Left lobe of liver (tissue), 2 donors: ENCODE data around the gene SGMS1. TPM values are rescaled to one million over a fixed set of nuclear protein-coding genes. Genes with fewer than 3 reads are reported as not detected.
"Not testable (repeated sequence)": the region's sequence is repeated elsewhere in the genome, so short reads cannot be mapped to it uniquely, and the experiment has no call there.

Experiments
- ATAC-seq: fragments of 200-7000 bp; cut with Tn5 transposase; one replicate; pipeline ENCODE4 v1.9.1; 2020; ENCODE audit warnings: mild to moderate bottlenecking, moderate library complexity
- DNase-seq: peaks from one replicate; pipeline ENCODE4 v3.0.0-alpha.2; 2020; ENCODE audit warnings: low spot score
- total RNA-seq: library from RNA; stranded (reverse); gene quantifications from one replicate; pipeline ENCODE4 v1.2.1, GENCODE V29; 2021
- donor health status: DM: no; HTN: no; CAD: no; lungs with moderate emphysema.
- donor health status: DM: no; HTN: yes; CAD: no.

Gene SGMS1
- 17.4 TPM for total RNA-seq

GRCh38 chr10:50623663-50624412, at the start of gene SGMS1:
Gene SGMS1 (minus strand): TSS chr10:50623956. CDS start chr10:50344114, 279,842 bp downstream.
- peak; percentile 90 for DNase-seq
- peak; percentile 68 for ATAC-seq

GRCh38 chr10:50672152-50672551, 48.4 kb upstream of the SGMS1 start:
- ATAC-seq, DNase-seq: not testable (repeated sequence)

- not testable (repeated sequence) for DNase-seq, ATAC-seq
Observed at GRCh38 chr10:50671645-50672044, 47.9 kb upstream of the SGMS1 start.

- DNase-seq, ATAC-seq: not testable (repeated sequence)
Observed at GRCh38 chr10:50669957-50670356, 46.2 kb upstream of the SGMS1 start.

GRCh38 chr10:50667353-50667752, 43.6 kb upstream of the SGMS1 start:
- DNase-seq, ATAC-seq: not testable (repeated sequence)

GRCh38 chr10:50662420-50662819, 38.7 kb upstream of the SGMS1 start:
- ATAC-seq, DNase-seq: not testable (repeated sequence)

GRCh38 chr10:50661563-50661962, 37.8 kb upstream of the SGMS1 start:
- not testable (repeated sequence) for ATAC-seq, DNase-seq

GRCh38 chr10:50659865-50660730, 36.3 kb upstream of the SGMS1 start:
- DNase-seq: not testable (repeated sequence)

GRCh38 chr10:50659016-50659864, 35.5 kb upstream of the SGMS1 start:
- ATAC-seq, DNase-seq: not testable (repeated sequence)

More at GRCh38 chr10:50659865-50660730, 36.3 kb upstream of the SGMS1 start:
- ATAC-seq: peak; percentile 94

- ATAC-seq (no peak), DNase-seq (no peak)
Observed at GRCh38 chr10:50658165-50658564, 34.4 kb upstream of the SGMS1 start.

- no peak for DNase-seq
- ATAC-seq: peak; percentile 42
Observed at GRCh38 chr10:50653758-50654157, 30.0 kb upstream of the SGMS1 start.

- no peak for DNase-seq
- peak; percentile 70 for ATAC-seq
Observed at GRCh38 chr10:50653142-50653541, 29.4 kb upstream of the SGMS1 start.

GRCh38 chr10:50651808-50652207, 28.1 kb upstream of the SGMS1 start:
- DNase-seq: no peak
- no peak for ATAC-seq

GRCh38 chr10:50650481-50650880, 26.7 kb upstream of the SGMS1 start:
- ATAC-seq (no peak), DNase-seq (no peak)

GRCh38 chr10:50648935-50649227, 25.1 kb upstream of the SGMS1 start:
- no peak for DNase-seq
- ATAC-seq: no peak

GRCh38 chr10:50648089-50648934, 24.6 kb upstream of the SGMS1 start:
- DNase-seq (peak; percentile 63), ATAC-seq (peak; percentile 93)

GRCh38 chr10:50647350-50647749, 23.6 kb upstream of the SGMS1 start:
- not testable (repeated sequence) for DNase-seq, ATAC-seq

GRCh38 chr10:50645236-50645635, 21.5 kb upstream of the SGMS1 start:
- DNase-seq: no peak

GRCh38 chr10:50641626-50642025, 17.9 kb upstream of the SGMS1 start:
- no peak for DNase-seq
- no peak for ATAC-seq

More at GRCh38 chr10:50645236-50645635, 21.5 kb upstream of the SGMS1 start:
- no peak for ATAC-seq

GRCh38 chr10:50640238-50640637, 16.5 kb upstream of the SGMS1 start:
- DNase-seq (no peak), ATAC-seq (no peak)
